NCI-H2107 (cell line): ENCODE data around the gene STPG1.
A peak's percentile ranks its signal among the peaks of the same experiment; 100 is the strongest.
"Not testable (repeated sequence)": the region's sequence is repeated elsewhere in the genome, so short reads cannot be mapped to it uniquely, and the experiment has no call there.

Source experiments
- DNase-seq: peaks from one replicate; lab custom pipeline; 2025; lab: John Stamatoyannopoulos, UW

STPG1 gene

GRCh38 chr1:24413350-24414163, at the start of gene STPG1:
STPG1 (minus strand) TSS chr1:24413782; CDS start chr1:24401388, 12,394 bp downstream.
- DNase-seq, result peak; percentile 90

- DNase-seq, result not testable (repeated sequence)
Measured at GRCh38 chr1:24462128-24462527, 48.5 kb upstream of the STPG1 start.

GRCh38 chr1:24459551-24460266, 46.1 kb upstream of the STPG1 start:
- DNase-seq, result no peak

GRCh38 chr1:24457866-24458265, 44.3 kb upstream of the STPG1 start:
- no peak for DNase-seq

- no peak for DNase-seq
Measured at GRCh38 chr1:24455272-24455671, 41.7 kb upstream of the STPG1 start.

- no peak for DNase-seq
Measured at GRCh38 chr1:24454673-24455072, 41.1 kb upstream of the STPG1 start.

- DNase-seq, result no peak
Measured at GRCh38 chr1:24452922-24453485, 39.4 kb upstream of the STPG1 start.

- no peak for DNase-seq
Measured at GRCh38 chr1:24451746-24452145, 38.2 kb upstream of the STPG1 start.

GRCh38 chr1:24450857-24451397, 37.3 kb upstream of the STPG1 start:
- DNase-seq, result no peak

- no peak for DNase-seq
Measured at GRCh38 chr1:24450316-24450715, 36.7 kb upstream of the STPG1 start.

- DNase-seq, result not testable (repeated sequence)
Measured at GRCh38 chr1:24446446-24446845, 32.9 kb upstream of the STPG1 start.

- no peak for DNase-seq
Measured at GRCh38 chr1:24443241-24443656, 29.7 kb upstream of the STPG1 start.

GRCh38 chr1:24442764-24443163, 29.2 kb upstream of the STPG1 start:
- DNase-seq, result no peak

- no peak for DNase-seq
Measured at GRCh38 chr1:24441996-24442668, 28.6 kb upstream of the STPG1 start.

- DNase-seq, result no peak
Measured at GRCh38 chr1:24441480-24441879, 27.9 kb upstream of the STPG1 start.

- DNase-seq, result no peak
Measured at GRCh38 chr1:24440436-24440835, 26.9 kb upstream of the STPG1 start.

- no peak for DNase-seq
Measured at GRCh38 chr1:24438423-24438901, 24.9 kb upstream of the STPG1 start.

- DNase-seq, result no peak
Measured at GRCh38 chr1:24437631-24438396, 24.2 kb upstream of the STPG1 start.

GRCh38 chr1:24435782-24436365, 22.3 kb upstream of the STPG1 start:
- no peak for DNase-seq

- peak; percentile 28 for DNase-seq
Measured at GRCh38 chr1:24427545-24427862, 13.9 kb upstream of the STPG1 start.
